Activated T-helper 9 cell treated with anti-CD3 and anti-CD28 coated beads, Interleukin-2, amount 50 U/mL, for 16 hours (primary cell): ENCODE measurements around the gene RXRA.

Experiments
- DNase-seq: peaks from one replicate; pipeline ENCODE4 v3.0.0-alpha.2; 2020; ENCODE audit warnings: low read depth

The RXRA gene

DNA sequence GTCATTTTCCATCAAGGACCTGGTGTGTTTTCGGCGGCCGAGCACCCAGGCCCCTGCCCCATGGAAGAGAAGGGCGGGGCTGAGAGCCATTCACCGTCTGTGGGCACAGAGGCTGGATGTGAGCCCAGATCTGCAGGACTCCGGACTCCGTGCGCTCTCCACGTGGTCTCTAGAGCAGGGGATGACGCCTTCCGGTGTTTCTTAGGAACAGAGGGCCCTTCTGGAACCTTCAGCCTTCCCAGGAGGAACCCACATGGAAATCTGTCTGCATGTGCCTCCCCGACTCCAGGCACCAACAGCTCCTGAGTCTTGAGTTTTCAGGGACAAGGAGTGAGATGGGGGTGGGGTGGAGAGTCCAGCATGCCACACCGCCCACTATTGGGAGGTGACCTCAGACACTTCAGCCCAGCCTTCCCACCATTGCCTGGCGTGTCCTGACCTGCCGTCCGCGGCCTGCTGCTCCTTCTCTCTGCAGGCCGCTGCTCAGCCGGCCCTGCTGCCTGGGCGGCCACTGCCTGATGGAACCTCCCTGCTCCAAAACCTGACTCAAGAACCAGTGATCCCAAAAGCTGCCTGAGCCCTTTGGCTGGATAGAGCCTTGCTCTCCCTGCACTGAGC lies 2.4 kb upstream of the RXRA start:
- DNase-seq, result no peak

DNA sequence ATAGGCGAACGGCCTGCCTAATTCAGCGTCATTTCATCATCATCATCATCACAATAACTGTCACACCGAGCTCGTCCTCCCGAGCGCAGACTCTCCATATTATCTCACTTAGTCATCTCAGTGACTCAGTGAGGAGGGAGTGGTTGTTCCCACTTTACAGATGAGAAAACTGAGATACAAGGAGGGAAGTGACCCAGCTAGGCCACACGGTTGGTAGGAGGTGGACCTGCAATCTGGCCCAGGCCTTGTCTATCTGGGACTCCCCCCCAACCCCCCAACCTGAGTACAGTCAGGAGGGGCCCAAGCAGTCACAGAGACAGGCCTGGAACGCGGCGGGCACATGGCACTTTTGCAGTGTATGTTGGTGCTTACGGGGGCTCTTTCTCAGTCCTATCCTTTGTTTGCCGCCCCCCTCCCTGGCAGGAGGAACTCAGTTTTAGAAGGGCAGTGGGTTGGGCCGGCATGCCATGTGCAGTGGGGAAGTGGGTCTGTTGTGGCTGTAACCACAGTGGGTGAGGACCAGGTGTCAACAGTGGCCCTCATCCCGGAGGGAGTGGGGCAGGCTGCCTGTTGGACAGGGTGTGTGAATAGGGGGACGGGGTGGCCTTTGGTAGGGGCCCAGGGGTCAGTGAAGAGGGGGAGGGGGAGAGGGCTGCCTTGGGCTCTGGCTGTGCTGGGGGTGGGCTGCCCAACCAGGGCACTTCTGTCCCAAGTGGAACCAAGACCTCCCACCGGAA lies 1.7 kb upstream of the RXRA start:
- DNase-seq, result no peak

DNA sequence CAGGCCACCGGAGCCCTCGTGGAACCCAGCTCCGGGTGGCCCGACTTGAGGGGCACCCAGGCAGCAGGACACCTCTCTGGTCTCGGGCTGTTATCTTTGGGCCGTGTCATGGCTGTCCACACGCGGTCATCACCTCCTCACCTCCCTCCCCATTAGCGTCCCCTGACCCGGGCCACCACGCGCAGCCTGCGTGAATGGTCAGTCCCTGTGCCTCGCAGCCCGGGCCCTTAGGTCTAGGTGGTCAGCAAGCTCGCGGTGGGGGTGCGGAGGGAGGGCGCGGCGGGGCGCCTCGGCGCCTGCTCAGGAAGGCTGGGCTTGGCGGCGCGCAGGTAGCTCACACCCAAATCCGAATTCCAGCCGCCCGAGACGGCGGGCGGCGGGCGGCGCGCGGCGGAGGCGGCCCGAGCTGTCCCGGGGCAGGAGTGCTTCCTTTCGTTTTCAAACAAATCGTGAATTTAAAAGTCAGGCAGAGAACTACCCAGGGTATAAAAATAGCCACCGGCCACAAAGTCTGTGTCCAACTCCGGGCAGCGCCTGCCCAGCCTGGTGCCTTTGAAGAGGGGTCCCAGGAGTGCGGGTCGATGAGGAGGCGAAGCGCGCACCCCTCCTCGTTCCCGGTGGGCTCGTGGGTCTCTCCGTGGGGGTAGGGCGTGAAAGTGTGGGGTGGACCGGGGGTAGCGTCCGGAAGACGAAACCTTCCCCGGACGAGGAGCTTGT lies 1.0 kb upstream of the RXRA start:
- DNase-seq, result no peak

DNA sequence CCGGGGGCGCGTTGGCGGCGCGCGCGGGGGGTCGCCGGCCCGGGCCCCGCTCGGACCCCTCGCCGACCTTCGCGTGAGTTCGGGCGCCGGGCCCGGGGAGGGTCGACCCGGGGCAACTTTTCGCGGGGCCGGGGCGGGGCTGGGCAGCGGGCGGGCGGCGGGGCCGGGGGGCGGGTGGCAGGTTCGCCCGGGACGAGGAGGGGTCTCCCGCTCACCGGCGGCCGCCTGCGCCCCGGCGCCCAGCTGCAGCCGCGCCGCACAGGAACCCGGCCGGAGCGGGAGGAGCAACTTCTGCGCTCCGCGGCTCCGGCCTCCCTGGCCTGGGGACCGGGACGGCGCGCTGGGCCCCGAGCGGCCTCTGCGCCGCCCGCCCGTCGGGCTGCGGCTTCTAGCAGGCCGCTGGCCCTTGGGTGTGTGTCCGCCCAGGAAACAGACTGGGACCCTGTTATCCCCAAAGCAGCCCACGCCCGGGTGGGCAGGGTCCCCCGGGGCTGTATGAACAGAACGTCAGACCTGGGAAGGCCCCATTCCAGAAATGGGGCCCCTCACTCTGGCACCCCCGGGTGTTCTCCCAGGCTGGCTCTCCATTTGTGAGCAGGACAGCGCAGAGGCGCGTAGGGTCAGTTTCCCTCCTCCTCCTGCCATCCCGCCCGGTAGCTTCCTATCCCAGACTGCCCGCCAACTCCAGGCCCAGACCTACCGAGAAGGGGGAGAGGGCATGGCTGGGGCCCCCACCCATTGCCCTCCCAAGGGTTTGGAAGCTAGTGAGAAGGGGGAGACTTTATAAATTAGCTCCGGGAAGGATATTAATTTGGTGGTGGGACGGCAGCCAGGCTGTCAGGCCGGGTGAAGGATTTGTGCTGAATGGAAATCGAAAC lies 708 bp downstream of the RXRA start:
- DNase-seq, result no peak

DNA sequence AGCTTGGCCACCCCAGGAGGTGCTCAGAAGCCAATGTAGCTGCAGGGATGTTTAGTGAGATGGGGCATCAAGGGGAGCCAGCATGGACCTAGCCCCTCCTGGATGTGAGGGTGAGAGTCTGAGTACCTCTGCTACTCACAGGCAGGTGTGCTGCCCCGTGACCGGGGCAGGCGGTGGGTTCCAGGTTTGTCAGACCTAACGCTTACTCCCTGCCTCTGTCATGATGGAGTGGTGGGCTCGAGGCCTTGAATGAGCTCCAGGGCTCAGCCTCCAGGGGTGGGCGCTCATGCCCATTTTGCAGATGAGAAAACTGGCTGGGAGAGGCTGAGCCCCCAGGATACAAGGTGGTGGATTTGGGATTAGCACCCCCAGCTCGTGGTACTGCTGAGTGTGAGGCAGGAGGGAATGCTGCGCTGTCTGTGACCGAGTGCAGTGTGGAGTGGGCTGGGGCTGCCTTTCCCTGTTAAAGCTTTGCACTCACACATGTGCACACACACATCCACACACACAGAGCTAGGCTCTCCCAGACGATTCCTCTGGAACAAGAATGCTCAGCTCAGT lies 1.5 kb downstream of the RXRA start:
- no peak for DNase-seq

DNA sequence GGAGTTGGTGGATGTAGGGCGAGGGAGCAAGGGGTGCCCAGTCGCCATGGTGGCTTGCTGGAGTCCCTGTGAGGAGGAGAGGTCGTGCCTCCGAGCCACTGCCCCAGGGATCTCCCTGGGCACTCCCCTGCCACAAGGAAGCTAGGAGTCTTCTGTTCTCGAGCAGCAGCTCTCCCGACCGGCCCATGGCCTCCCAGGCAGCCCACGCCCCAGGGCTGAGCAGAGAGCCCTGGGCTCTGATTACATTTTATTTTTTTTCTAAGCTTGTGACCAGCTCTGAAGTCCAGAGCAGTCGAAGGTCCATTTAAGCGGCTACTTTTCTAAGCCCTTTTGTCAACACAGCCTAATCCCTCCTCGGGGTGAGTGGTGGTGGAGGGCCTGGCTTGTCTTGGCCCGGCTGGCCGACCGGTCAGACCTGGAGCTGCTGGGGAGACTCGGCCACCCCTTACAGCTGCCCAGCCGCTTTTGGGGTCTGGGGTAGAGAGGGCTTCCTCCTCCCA lies 2.1 kb downstream of the RXRA start:
- DNase-seq, result no peak

DNA sequence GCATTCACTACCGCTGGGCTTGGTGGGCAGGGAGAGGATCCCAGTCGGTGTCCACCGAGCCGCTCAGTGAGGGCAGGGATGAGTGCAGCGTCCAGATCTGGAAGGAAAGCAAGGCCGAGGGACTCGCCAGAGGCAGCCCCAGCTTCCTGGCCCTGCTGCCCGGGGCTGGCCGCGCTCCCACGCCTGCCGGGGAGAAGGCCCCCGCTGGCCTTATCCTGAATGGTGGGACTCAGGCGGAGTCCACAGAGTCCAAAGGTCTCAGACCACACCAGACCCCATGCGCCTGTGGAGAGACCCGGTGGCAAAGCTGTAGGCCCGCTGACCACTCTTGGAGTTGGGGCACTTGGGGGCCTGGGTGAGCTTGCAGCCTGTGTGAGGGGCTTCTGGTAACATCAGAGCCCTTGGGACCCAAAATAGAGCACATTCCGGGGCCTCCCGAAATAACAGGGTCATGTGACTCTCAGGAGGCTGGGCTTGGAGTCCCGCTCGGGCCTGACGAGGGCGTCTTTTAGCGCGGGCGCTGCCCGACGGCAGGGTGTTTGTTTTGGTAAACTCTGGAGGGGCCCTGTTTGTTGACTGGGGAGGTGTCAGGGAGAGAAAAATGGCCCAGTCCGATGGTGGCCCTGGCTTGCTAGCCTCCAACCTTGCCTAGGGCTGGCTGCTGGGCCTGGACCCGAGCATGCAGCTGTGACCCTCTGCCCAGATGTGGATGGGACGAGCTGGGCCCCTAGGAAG lies 2.8 kb downstream of the RXRA start:
- DNase-seq, result no peak

DNA sequence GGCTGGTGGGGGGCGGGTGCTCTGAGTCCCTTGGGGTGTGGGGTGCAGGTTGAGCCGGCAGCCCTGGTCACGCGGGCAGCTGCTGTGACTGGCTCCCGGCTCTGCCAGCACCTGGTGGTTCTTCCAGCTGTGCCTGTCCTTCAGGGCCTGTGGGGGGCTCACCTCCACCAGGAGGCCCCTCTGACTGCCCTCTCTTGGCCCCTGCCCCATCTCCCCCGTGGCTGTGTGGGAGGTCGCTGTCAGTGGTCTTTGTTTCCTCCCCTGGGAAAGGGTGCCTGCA lies 3.3 kb downstream of the RXRA start:
- DNase-seq, result no peak

DNA sequence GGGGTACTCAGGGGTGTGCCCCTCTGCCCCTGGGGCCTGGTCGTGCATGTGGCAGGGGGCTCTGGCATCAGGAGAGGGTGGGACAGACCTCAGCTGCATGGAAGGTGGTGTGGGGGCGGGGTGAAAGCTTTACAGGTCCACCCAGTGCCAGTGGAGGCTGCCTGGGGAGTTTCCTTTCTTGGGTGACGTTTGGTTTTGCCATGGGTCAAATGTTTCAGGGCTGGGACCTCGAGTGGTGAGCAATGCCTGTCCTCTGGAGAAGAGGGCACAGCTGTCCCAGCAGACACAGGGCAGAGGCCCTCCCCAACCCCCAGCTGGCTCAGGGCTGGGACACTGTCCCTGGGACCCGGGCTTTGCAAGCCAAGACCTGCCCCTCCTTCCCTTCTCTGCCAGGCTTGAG lies 3.6 kb downstream of the RXRA start:
- DNase-seq, result no peak

DNA sequence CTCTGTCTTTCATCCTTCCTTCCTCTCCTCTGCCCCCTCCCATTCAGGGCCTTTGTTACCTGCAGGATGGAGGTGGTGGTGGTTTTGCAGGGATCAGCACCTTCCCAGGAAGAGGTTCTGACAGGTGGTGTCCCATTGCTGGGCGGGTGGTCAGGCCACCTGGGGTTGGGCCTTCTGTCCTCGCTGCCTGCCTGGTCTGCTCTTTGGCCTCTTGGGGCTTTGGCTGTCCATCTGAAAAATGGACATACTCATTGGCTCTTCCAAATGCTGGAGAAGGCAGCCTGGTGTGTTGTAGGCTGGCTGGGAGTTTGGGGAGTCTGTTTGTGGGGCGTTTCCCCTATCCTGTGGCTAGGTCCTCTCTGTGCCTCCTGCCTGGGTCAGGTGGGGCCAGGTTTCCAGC lies 4.3 kb downstream of the RXRA start:
- no peak for DNase-seq

DNA sequence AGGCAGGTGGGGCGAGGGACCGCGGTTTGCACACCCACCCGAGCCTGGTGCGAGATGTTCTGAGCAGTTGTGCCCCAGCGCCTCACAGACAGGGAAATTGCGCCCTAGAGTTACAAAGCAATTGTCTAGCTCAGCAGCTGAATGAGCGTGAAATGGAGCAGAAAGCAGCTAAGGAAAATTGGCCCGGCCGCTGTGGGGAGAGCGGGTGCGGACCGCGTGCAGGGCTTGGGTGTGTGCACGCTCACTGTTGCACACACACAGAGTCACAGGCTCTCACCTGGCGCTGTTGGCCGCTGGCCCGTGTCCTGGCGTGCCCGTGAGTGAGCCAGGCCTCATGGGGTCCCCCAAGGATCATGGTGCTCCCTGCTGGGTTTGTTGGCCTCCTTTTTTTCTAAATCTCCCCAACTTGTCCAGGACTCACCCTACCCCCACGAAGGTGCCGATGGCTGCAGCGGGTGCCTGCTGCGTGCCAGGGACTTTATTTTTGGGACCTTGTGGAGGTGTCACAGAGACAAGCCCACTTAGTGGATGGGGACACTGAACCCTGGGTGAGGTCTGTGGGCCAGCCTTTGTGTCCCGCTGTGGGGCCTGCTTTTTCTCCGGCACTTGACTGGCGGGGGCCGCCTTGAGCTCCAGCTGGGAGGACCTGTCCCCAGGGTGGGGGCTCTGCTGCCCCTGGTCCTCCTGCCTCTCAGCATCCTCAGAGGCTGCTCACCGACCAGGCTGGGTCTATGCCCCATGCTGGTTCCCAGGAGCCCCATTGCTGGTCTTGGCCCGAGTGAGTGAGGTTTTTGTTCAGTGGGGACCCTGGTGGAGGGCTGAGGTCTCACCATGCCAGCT lies 5.2 kb downstream of the RXRA start:
- no peak for DNase-seq

DNA sequence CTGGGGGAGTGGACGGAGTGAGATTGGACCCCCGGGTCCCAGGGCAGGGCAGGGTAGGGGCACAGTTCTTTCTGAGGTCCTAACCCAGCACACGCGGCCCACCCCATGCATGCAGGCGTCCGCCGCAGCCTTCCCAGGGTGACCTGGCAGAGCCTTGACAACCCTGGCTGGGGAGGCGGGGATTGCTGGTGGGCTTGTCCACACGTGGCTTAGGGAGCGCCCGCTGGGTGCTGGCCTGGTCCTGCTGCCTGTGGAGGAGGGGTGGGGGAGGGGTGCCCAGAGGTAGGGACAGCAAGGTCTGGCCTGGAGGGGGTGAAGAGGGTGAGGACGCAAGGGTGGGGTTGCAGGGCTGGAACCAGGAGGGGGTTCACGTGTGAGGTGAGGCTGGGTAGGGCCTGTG lies 6.0 kb downstream of the RXRA start:
- DNase-seq, result no peak

DNA sequence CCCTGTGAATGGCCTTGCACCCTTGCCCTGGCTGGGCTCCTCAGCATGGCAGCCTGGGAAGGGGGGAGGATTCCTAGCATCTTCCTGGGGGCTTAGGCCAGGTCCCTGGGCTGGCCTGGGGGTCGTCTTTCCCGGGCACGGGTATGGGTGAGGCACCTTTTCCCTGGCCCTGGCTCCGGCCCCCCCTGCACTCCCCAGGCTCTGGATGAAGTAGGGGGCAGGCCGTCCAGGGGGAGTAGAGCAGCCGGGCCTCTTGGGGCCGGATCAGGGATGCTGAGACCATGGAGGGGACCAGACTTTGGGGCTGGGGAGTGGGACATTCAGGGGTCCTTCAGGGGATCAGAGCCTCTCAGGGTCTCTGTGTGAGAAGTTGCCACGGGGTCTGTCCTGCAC lies 6.6 kb downstream of the RXRA start:
- DNase-seq, result no peak

DNA sequence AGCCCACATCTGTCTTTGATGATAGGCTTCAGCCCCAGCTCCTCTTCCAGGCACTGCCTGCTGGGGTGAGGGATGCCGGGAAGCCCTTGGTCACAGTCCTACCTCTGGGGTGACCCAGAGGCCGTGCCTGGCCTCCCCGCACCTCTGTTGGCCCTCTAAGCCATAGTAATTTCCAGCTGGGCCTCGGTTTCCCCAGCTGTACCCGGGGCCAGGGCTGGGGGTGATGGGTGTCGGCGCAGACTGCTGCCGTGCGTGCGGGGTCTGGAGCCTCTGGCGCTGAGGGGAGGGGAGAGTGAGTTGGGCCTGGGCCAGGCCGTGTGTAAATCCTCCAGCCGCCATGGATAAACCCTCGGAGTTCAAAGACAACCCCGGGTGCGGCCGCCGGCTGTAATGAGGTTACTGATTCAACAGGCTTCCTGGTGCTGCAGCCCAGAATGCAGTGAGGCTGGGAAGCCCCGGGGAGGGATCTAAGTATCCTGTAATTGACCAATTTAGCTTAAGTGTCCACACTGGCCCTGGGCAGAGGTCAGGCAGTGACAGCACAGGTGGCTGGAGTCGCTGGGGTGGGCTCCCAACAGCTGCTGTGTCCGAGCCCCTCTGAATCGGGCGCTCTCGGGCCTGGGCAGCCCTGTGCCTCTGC lies 7.1 kb downstream of the RXRA start:
- no peak for DNase-seq

DNA sequence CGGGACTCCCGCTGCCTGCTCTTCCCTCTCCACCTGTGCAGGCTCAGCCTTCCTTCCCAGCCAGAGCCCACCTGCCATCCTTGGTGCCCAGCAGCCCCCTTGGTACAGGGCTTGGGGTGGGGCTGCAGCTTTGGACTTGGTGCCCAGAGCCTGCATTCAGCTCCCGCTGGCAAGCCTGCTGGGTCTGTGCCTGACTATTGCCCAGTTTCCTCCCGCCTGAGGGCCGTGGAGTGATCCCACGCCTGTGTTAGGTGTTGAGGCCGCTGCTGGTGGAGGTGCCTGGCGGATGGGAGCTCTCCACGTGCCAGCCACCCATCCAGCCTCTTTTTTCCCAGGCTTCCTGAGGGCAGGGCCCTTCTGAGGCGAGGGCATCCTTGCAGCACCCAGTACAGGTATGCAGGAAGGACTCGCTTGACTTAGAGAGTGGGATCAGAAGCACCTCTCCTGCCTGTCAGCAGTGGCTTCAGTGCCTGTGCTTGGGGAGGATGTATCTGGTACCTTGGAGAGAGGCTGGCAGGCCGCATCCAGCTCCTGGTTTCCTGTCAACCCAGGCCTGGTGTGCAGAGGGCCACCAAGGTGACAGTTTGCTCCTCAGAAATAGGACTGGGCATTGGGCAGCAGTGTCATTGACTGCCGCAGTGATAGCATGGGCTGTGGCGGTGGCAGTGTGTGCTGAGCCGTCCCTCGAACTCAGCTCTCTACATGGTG lies 7.8 kb downstream of the RXRA start:
- DNase-seq, result no peak

DNA sequence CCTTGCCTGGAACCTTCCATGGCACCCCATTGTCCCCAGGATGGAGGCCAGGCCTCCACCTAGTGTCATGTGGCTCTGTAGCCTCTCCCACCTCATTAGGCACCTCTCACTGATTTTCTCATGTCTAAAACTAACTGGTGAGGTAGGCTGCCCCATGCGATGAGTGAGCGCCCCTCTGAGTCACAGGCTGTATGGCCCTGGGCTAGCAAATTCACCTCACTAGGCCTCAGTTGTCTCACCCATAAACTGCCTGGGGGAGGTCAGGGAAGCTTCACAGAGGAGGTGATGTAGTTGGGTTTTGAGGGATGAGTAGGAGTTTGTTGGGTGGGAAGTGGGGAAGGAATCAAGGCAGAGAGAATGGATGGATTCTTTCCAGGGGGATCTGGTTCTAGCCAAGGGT lies 8.8 kb downstream of the RXRA start:
- no peak for DNase-seq

DNA sequence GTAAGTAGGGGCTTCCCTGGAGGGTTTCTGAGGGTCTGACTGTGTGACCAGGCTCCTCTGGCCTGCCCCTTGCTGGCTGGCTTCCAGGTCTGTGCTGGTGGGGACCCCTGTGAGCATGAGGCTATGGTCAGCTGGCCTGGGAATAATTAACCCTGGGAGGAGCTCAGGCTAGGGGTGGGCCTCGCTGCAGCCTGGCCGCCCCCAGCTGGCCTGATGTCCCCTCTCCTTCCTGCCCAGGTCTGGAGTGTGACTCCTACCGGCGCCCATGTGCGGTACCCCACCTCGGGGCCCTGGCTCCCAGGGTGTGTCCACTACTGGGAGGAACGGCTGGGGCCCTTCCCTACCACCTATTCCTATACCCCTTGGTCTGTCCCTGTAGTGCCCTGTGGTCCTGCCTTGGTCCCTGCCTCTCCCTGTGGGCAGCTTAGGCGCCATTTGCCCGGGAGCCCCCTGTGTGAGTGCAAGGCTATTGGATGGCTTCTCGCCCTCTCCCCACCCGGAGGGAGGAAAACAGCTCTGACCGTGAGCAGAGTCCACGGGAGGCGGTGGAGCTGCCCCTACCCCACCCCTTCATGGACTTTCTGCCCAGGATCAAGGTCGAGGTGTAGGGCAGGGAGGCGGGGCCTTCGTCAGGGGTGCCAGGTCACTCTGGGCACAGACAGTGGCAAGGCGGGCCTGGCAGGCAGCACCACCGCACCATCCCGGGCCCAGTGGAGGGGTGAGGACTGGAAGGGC lies 9.4 kb downstream of the RXRA start:
- no peak for DNase-seq

DNA sequence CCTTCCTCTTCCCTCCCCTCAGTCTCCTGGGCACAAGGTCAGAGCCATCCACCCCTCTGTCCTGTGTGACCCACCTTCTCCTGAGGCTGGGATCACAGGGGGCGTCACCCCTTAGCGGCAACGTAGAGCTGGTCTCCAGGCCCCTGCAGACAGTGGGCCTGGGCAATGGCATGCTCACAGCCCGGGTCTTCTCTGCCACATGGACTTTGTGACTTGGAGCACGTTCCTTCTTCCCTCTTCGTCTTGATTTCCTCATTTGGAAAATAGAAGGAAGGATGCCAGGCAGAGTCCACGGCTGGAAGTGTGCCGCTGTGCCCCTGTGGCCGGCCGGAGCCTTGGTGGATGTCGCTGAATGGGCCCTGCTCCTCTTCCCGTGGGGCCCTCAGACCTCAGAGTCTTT lies 10.0 kb downstream of the RXRA start:
- no peak for DNase-seq

DNA sequence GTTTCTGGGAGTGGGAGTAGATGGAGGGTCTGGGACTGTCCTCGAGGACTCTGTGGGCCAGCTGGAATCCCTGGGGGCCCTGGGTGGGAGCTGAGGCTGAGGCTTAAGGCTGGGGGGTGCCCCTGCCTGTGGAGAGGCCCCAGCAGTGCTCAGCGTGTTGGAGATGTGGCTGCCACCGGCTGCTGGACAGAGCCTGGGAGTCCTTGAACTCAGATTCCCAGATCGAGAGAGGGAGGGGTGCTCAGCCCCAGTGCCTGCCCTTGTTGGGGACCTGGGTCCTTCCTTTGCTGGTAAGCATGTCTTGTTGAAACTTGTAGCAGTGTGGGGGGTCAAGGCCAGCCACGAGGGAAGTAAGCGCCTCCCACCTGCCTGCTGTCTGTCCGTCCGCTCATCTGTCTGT lies 10.7 kb downstream of the RXRA start:
- DNase-seq, result no peak
